Upper lobe of right lung (tissue), 1 donor: ENCODE measurements around the gene PERM1. TPM values are rescaled to one million over a fixed set of nuclear protein-coding genes. Genes with fewer than 3 reads are reported as not detected.

Source experiments
- ATAC-seq: fragments of 200-7000 bp; cut with Tn5 transposase; one replicate; pipeline ENCODE4 v1.9.1; 2020; ENCODE audit warnings: mild to moderate bottlenecking, moderate library complexity
- DNase-seq: peaks from one replicate; pipeline ENCODE4 v3.0.0-alpha.2; 2020
- H3K27ac ChIP-seq: fragments of 200-600 bp; one replicate; pipeline ENCODE4 v1.8.0; 2022
- H3K27me3 ChIP-seq: fragments of 200-600 bp; one replicate; pipeline ENCODE4 v1.8.0; 2022; ENCODE audit warnings: mild to moderate bottlenecking
- H3K36me3 ChIP-seq: fragments of 200-600 bp; one replicate; pipeline ENCODE4 v1.8.0; 2022
- H3K4me1 ChIP-seq: fragments of 200-600 bp; one replicate; pipeline ENCODE4 v1.8.0; 2022
- H3K4me3 ChIP-seq: fragments of 200-600 bp; one replicate; pipeline ENCODE4 v1.8.0; 2022; ENCODE audit warnings: mild to moderate bottlenecking
- H3K9me3 ChIP-seq: fragments of 200-600 bp; one replicate; pipeline ENCODE4 v1.8.0; 2022
- CTCF ChIP-seq: fragments of 200-600 bp; IDR thresholded peaks from one replicate; pipeline ENCODE4 v1.8.0; 2022; ENCODE audit warnings: antibody characterized with exemption
- intact Hi-C: fragments of 100-400 bp; cut with DNase I; formaldehyde crosslinking; loops from one replicate; pipeline ENCODE4 v1.11.0; 2022
- total RNA-seq: library from RNA; stranded (reverse); fragmentation: NEBNext Ultra II Directional; extraction: Animal tissue kit (Norgen Biotek cat#: 25700); gene quantifications from one replicate; pipeline ENCODE4 v1.2.1, GENCODE V29; 2021
- donor health status: DM: no; HTN: yes; CAD: no; lungs with severe emphysema.

PERM1 gene
- total RNA-seq, 1 donor from 2014 or later: 0.35 TPM

DNA sequence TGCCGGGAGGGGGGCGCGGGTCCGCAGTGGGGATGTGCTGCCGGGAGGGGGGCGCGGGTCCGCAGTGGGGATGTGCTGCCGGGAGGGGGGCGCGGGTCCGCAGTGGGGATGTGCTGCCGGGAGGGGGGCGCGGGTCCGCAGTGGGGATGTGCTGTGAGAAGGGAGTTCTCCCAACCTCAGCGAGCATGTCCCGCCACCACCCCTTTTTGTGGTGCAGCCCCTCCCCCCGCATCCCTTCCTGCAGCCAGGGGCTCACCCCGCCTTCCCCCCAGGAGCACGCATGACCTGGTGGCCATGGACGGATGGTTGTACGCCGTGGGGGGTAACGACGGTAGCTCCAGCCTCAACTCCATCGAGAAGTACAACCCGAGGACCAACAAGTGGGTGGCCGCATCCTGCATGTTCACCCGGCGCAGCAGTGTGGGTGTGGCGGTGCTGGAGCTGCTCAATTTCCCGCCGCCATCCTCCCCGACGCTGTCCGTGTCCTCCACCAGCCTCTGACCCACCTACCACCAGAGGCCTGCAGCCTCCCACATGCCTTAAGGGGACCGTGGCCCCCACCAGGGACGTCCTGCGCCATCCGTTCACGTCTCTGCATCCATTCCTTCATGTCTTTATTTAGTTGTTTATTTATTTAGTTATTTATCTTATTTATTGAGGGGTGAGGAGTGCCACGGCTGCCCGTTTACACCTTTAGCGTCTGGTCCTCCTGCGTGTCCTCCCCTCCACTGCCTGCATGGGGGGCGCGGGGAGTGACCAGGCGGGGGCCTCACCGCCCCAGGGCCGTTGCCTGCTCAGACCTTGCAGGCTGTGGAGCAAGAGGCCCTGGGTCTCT, 17.0 kb downstream of the PERM1 start:
- Histone ChIP-seq H3K4me3 (no peak overlapping the region), H3K27me3 (no peaks in the 10 kb centered on the region), H3K27ac (no peak overlapping the region), H3K36me3 (no peaks in the 10 kb centered on the region), H3K4me1 (peaks cover 17% of the 10 kb centered on the region), H3K9me3 (no peaks in the 10 kb centered on the region)
- intact Hi-C loops: loop anchor here (10.0 kb wide), 1 partner anchor 60 kb away; no protein-coding TSS in a partner anchor
- ATAC-seq: no peak
- TF ChIP-seq CTCF: no peak
- no peak for DNase-seq

- intact Hi-C loops: loop anchor here (10.0 kb wide), 1 partner anchor 59 kb away; no protein-coding TSS in a partner anchor
- Histone ChIP-seq H3K27ac (no peak overlapping the region), H3K4me3 (no peak overlapping the region), H3K9me3 (no peaks in the 10 kb centered on the region), H3K4me1 (peaks cover 20% of the 10 kb centered on the region), H3K27me3 (no peaks in the 10 kb centered on the region), H3K36me3 (no peaks in the 10 kb centered on the region)
- TF ChIP-seq CTCF: no peak
- ATAC-seq (no peak), DNase-seq (no peak)
These were observed 18.0 kb downstream of the PERM1 start for GRCh38 chr1:963746-964525.

DNA sequence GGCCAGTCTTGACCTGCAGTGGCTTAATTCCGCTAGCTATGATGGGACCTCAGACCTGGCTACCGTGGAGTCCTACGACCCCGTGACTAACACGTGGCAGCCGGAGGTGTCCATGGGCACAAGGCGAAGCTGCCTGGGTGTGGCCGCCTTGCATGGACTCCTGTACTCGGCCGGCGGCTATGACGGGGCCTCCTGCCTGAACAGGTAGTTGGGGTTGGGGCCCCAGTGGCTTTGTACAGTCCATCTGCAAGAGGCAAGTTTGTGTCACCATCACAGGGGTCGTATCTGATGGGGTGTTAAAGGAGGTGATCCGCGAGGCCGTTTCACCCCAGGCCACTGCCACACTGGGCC, 18.6 kb downstream of the PERM1 start:
- peaks cover 23% of the 10 kb centered on the region for H3K4me1 ChIP-seq
- no peak for DNase-seq
- TF ChIP-seq CTCF: no peak
- H3K36me3 ChIP-seq: no peaks in the 10 kb centered on the region
- intact Hi-C loops: loop anchor here (10.0 kb wide), 1 partner anchor 58 kb away; no protein-coding TSS in a partner anchor
- H3K27me3 ChIP-seq: no peaks in the 10 kb centered on the region
- H3K4me3 ChIP-seq: no peak overlapping the region
- ATAC-seq: no peak
- H3K9me3 ChIP-seq: no peaks in the 10 kb centered on the region
- no peak overlapping the region for H3K27ac ChIP-seq

GRCh38 chr1:962381-963300, 19.3 kb downstream of the PERM1 start:
- TF ChIP-seq CTCF: no peak
- no peak overlapping the region for H3K27ac ChIP-seq
- H3K36me3 ChIP-seq: no peaks in the 10 kb centered on the region
- H3K9me3 ChIP-seq: no peaks in the 10 kb centered on the region
- DNase-seq (no peak), ATAC-seq (no peak)
- H3K4me3 ChIP-seq: no peak overlapping the region
- intact Hi-C loops: loop anchor here (10.0 kb wide), 1 partner anchor 58 kb away; no protein-coding TSS in a partner anchor
- no peaks in the 10 kb centered on the region for H3K27me3 ChIP-seq
- H3K4me1 ChIP-seq: peaks cover 28% of the 10 kb centered on the region

DNA sequence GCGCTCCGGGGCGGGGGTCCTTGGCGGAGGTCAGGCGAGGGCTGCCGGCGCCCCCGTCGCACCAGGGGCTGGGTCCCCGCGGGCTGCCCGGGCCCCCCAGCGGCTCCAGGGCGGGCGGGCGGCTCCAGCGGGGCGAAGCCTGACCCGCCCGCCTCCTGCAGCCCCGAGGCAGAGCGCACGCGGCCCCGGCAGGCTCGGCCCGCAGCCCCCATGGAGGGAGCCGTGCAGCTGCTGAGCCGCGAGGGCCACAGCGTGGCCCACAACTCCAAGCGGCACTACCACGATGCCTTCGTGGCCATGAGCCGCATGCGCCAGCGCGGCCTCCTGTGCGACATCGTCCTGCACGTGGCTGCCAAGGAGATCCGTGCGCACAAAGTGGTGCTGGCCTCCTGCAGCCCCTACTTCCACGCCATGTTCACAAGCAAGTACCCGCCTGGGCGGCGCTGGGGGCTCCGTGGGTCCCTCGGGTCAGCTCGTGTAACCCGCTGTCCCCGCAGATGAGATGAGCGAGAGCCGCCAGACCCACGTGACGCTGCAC, 20.7 kb downstream of the PERM1 start:
- Histone ChIP-seq H3K4me3 (peak overlapping the region; percentile 100), H3K27ac (no peak overlapping the region), H3K27me3 (no peaks in the 10 kb centered on the region), H3K9me3 (no peaks in the 10 kb centered on the region), H3K36me3 (peaks cover 7% of the 10 kb centered on the region), H3K4me1 (peaks cover 26% of the 10 kb centered on the region)
- no peak for TF ChIP-seq CTCF
- no peak for ATAC-seq
- DNase-seq: no peak
- intact Hi-C loops: loop anchor here (10.0 kb wide), 1 partner anchor 56 kb away; no protein-coding TSS in a partner anchor
